ENCODE measurements around the gene TFEB. TPM values are rescaled to one million over a fixed set of nuclear protein-coding genes. Genes with fewer than 3 reads are reported as not detected.

TFEB gene
- polyA plus RNA-seq, 1 donor (not counting 4 experiments of a cell fraction or from before 2014, with no cell fraction given): 4.3 TPM

- Histone ChIP-seq H3K36me3 (ENCODE audit: control insufficient read depth in 2 of 2, extremely low read depth in 1 of 2, insufficient read depth in 2 of 2, low read length in 2 of 2) (no peaks in the 10 kb centered on the region), H3K27me3 (ENCODE audit: control insufficient read depth, extremely low read depth, insufficient read depth, low read length) (peaks cover 21% of the 10 kb centered on the region)
These were observed 60.1 kb downstream of the TFEB start for GRCh38 chr6:41675176-41675775.

GRCh38 chr6:41674231-41675000 is 61.0 kb downstream of the TFEB start:
- FAIRE-seq (no peak), DNase-seq (ENCODE audit: low read depth, low spot score) (no peak)
- H3K27me3 ChIP-seq (ENCODE audit: control insufficient read depth, extremely low read depth, insufficient read depth, low read length): peaks cover 21% of the 10 kb centered on the region
- no peaks in the 10 kb centered on the region for H3K9me1 ChIP-seq (ENCODE audit: control insufficient read depth, extremely low read depth, insufficient read depth, low read length)
- H4K20me1 ChIP-seq (ENCODE audit: control insufficient read depth, extremely low read depth, insufficient read depth, low read length): no peaks in the 10 kb centered on the region
- no peak overlapping the region for H3K9ac ChIP-seq (ENCODE audit: control insufficient read depth, extremely low read depth, insufficient read depth, low read length)
- H3K79me2 ChIP-seq (ENCODE audit: control insufficient read depth, insufficient read depth, low read length): no peaks in the 10 kb centered on the region
- no peak overlapping the region for H3K27ac ChIP-seq (ENCODE audit: control insufficient read depth, insufficient read depth, low read length)
- H3K9me3 ChIP-seq (ENCODE audit: control insufficient read depth, low read depth, low read length): no peaks in the 10 kb centered on the region
- H3K36me3 ChIP-seq (ENCODE audit: control insufficient read depth in 2 of 2, extremely low read depth in 1 of 2, insufficient read depth in 2 of 2, low read length in 2 of 2): no peaks in the 10 kb centered on the region
- no peak overlapping the region for H3K4me3 ChIP-seq (ENCODE audit: control insufficient read depth in 2 of 3, extremely low read depth in 1 of 3, insufficient read depth in 2 of 3, low read depth in 1 of 3, low read length in 3 of 3)
- TF ChIP-seq CTCF (optimal IDR thresholded peaks at IDR 0.05 in 1 of 3, IDR thresholded peaks at IDR 0.05 in 1 of 3, conservative IDR thresholded peaks at IDR 0.05 in 1 of 3; ENCODE audit: extremely low read depth in 1 of 3, insufficient read depth in 2 of 3, low read length in 3 of 3): no peak
- no peak for TF ChIP-seq EZH2 (IDR thresholded peaks at IDR 0.05; ENCODE audit: low read length)
- no peak overlapping the region for H2AFZ ChIP-seq (ENCODE audit: control insufficient read depth, low read length)
- H3K4me2 ChIP-seq (ENCODE audit: control insufficient read depth, extremely low read depth, insufficient read depth, low read depth, low read length): no peak overlapping the region
- H3K4me1 ChIP-seq (ENCODE audit: control insufficient read depth, extremely low read depth, insufficient read depth, low read length): no peaks in the 10 kb centered on the region
- dilution Hi-C loops (cut with MboI; ENCODE audit: extremely low pct_ligation_motif_present, low sequenced_read_pairs): no loop called here

More at GRCh38 chr6:41675176-41675775, 60.1 kb downstream of the TFEB start:
- no peak overlapping the region for H3K4me3 ChIP-seq (ENCODE audit: control insufficient read depth in 2 of 3, extremely low read depth in 1 of 3, insufficient read depth in 2 of 3, low read depth in 1 of 3, low read length in 3 of 3)
- FAIRE-seq (no peak), DNase-seq (ENCODE audit: low read depth, low spot score) (no peak)
- no peaks in the 10 kb centered on the region for H3K9me1 ChIP-seq (ENCODE audit: control insufficient read depth, extremely low read depth, insufficient read depth, low read length)
- H3K79me2 ChIP-seq (ENCODE audit: control insufficient read depth, insufficient read depth, low read length): no peaks in the 10 kb centered on the region
- TF ChIP-seq EZH2 (IDR thresholded peaks at IDR 0.05; ENCODE audit: low read length) (no peak), CTCF (optimal IDR thresholded peaks at IDR 0.05 in 1 of 3, IDR thresholded peaks at IDR 0.05 in 1 of 3, conservative IDR thresholded peaks at IDR 0.05 in 1 of 3; ENCODE audit: extremely low read depth in 1 of 3, insufficient read depth in 2 of 3, low read length in 3 of 3) (no peak)
- H3K9ac ChIP-seq (ENCODE audit: control insufficient read depth, extremely low read depth, insufficient read depth, low read length): no peak overlapping the region
- H3K4me1 ChIP-seq (ENCODE audit: control insufficient read depth, extremely low read depth, insufficient read depth, low read length): no peaks in the 10 kb centered on the region
- H3K9me3 ChIP-seq (ENCODE audit: control insufficient read depth, low read depth, low read length): no peaks in the 10 kb centered on the region
- dilution Hi-C loops (cut with MboI; ENCODE audit: extremely low pct_ligation_motif_present, low sequenced_read_pairs): no loop called here
- no peak overlapping the region for H2AFZ ChIP-seq (ENCODE audit: control insufficient read depth, low read length)
- H3K27ac ChIP-seq (ENCODE audit: control insufficient read depth, insufficient read depth, low read length): no peak overlapping the region
- H4K20me1 ChIP-seq (ENCODE audit: control insufficient read depth, extremely low read depth, insufficient read depth, low read length): no peaks in the 10 kb centered on the region
- no peak overlapping the region for H3K4me2 ChIP-seq (ENCODE audit: control insufficient read depth, extremely low read depth, insufficient read depth, low read depth, low read length)
